PFSK-1 (cell line): Measurements from ENCODE around the gene C5orf58.

Experiments used
- FOXP2 ChIP-seq: optimal IDR thresholded peaks from 2 replicates; pipeline ENCODE3; 2011; ENCODE audit warnings: borderline replicate concordance, control low read depth, inconsistent platforms; ENCODE audit not compliant: insufficient read depth; ENCODE audit errors: extremely low read length, extremely low read depth
- POLR2AphosphoS5 ChIP-seq: IDR thresholded peaks from 2 replicates; pipeline ENCODE4 v1.6.1; 2012; ENCODE audit warnings: low read depth, mild to moderate bottlenecking, control low read depth, low read length, moderate library complexity
- REST ChIP-seq, 2 experiments: IDR thresholded peaks; 2 replicates each; pipeline versions ENCODE4 v1.6.1 to v1.8.0; 2011 to 2012; ENCODE audit warnings: low read depth in 2 of 2, low read length in 2 of 2, control low read depth in 1 of 2, inconsistent platforms in 1 of 2, mild to moderate bottlenecking in 1 of 2, moderate library complexity in 1 of 2; ENCODE audit not compliant: insufficient read depth in 1 of 2
- TAF1 ChIP-seq: IDR thresholded peaks from 2 replicates; pipeline ENCODE4 v1.6.1; 2012; ENCODE audit warnings: low read length, control low read depth, borderline replicate concordance; ENCODE audit not compliant: insufficient read depth

- no peak for TF ChIP-seq POLR2AphosphoS5
- no peak for TF ChIP-seq REST (IDR thresholded peaks at IDR 0.05; ENCODE audit: insufficient read depth in 1 of 2, low read depth in 2 of 2, low read length in 2 of 2)
- TF ChIP-seq FOXP2, result no peak
- no peak for TF ChIP-seq TAF1
These were observed 28.6 kb upstream of the C5orf58 start for GRCh38 chr5:170204202-170204601.
